HG03378 (cell line): ENCODE results near the gene C15orf39.

Experiments used
- ATAC-seq: cut with Tn5 transposase; IDR thresholded peaks from one replicate; pipeline ENCODE4 v1.9.1; 2021; ENCODE audit warnings: mild to moderate bottlenecking, moderate library complexity; ENCODE audit not compliant: unreplicated experiment

The C15orf39 gene

DNA sequence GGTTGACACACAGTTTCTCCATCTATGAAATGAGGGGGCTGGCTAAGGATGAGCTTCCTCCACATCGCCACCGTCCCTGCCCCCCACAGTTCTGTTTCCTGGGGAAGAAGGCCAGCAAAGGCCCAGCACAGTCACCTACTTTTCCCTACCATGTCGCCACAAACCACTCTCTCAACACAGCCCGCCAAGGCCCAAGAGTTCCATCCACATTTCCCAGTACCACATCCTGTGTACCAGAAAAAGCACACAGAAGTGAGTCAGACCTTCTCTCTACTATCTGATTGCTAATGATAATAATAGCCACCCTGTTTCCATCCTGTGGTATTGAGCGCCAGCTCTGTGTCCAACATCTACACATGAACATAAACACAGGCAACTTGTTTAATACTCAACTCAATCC, 30.3 kb upstream of the C15orf39 start:
- no peak for ATAC-seq

DNA sequence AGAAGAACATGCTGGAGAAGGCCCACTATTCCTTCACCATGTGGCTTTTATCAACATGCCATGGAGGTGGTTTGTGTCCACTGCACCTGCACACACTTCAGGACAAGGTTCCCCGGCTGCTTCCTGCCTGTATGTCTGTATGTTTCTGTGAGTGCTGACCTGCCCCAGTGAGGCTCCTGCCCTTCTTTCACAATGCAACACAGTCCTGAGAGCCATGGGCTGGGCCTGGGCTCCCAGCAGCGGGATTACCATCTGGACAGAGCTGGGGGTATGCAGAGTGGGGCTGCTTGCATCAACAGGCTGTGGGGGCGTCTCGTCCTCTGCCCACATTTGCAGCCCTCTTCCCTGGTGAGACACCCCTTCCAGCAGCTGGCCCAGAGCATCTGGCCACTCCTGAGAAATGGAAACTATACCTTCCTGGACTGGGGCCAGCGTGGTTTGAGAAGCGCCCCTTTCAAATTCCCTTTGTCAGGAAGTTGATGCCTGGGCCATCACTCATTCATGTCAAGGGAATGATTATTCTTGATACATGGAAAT, 29.3 kb upstream of the C15orf39 start:
- no peak for ATAC-seq

DNA sequence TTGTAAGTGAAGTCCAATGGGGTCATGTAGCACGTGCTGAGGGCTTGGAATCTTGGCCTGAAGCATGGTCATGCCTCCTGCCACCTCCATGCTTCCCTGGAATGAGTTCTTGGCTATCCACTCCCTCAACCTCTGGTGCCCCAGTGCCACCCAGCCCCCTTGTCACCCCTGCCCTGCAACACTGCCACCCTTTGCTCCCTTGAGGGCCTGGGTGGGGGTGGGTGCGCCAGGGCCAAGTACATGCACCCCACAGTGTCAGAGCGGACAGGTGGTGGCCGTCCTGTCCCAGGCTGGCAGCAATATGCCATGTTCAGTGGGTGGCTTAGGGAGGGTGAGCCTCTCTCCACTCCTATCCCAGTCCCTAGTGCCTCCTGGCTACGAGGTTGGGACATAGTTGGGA, 27.6 kb upstream of the C15orf39 start:
- no peak for ATAC-seq

DNA sequence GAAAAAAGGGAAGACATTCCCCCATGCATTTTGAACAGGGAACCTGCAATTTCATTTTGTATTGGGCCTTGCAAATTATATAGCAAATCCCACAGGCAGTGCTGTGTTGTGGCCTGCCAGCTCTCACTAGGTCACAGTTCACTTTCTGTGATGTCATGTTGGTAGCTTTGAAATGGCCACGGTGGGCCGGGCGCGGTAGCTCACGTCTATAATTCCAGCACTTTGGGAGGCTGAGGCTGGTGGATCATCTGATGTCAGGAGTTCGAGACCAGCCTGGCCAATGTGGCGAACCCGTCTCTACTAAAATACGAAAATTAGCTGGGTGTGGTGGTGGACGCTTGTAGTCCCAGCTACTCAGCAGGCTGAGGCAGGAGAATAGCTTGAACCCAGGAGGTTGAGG, 27.0 kb upstream of the C15orf39 start:
- no peak for ATAC-seq

DNA sequence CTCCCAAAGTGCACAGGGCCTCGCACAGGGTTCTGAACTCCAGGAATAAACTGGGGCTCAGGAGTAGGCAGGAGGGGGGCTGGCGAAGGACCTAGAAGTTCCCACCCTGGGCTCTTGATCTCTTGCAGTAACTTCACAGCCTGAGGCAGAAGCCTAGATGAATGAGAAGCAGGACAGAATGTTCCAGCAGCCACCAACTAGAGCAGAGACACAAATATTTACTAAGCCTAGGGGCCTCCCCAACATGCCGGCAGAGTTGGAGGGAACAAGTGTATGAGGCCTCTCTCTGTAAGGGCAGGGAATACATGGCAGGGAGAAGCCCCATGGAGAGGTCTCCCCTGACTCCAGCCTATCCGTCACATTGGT, 25.3 kb upstream of the C15orf39 start:
- ATAC-seq = no peak

DNA sequence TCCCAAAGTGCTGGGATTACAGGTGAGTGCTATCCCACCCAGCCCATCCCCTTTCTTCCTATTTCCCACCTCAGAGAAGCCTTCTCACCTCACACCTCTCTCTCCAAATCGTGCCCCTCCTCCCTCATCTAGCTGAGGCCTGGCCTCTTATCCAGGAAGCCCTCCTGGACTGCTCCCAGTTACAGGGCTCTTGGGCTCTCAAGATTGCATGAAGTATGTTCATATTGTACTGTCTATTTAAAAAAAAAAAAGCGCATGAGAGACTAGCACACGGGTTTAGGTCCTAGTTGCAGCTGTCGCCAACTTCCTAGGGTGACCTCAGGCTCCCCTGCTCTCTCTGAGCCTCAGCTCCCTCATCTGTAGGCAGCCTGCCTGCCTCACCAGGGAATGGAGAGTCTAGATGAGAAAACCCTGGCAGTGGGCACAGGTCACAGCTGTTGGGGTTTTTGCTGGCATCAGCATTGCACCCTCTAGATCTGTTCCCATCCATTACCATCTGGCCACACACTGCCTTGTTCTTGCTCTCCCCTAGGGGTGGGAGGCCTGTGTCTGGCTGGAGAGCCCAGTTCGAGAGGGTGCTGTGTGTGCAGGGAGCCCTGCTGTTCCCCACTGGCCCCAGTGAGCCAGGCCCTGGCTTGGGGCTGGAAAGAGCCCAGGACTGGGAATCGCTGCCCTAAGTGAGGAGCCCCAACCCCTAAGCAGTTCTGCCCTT, 24.2 kb upstream of the C15orf39 start:
- no peak for ATAC-seq

DNA sequence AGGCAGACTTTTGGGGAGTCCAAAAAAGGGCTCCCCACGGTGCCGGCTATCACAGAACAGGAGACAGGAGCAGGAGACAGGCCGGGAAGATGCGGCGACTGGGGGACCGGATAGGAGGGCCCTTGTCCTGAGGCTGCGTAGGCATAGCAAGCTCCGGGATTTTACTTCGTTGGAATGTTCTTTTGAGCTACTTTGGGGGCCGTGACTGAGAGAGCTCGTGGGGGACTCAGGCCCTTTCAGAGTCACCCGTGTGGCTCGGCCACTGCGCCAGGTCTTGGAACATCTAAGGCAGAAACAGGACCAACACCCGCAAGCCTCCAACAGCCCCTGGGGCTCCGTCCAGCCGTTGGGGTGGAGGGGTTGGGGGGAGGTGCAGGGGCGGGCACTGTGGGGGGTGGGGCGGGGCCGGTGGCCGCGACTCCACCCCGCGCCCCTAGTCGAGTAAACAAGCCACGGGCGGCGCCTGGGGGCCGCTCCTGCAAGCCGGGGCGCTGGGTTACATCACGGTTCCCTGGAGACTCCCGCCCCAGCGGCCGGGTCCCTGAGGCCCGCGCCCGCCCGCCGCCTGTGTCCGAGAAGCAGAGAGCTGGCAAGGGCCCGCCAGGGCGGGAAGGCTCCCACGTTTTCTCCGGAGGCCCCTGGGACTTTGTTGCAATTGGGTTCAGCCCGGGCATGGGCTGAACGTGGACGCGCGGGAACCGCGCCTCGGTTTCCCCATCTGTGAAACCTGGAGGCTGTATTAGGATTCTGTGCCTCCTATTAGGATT, 23.3 kb upstream of the C15orf39 start:
- no peak for ATAC-seq

DNA sequence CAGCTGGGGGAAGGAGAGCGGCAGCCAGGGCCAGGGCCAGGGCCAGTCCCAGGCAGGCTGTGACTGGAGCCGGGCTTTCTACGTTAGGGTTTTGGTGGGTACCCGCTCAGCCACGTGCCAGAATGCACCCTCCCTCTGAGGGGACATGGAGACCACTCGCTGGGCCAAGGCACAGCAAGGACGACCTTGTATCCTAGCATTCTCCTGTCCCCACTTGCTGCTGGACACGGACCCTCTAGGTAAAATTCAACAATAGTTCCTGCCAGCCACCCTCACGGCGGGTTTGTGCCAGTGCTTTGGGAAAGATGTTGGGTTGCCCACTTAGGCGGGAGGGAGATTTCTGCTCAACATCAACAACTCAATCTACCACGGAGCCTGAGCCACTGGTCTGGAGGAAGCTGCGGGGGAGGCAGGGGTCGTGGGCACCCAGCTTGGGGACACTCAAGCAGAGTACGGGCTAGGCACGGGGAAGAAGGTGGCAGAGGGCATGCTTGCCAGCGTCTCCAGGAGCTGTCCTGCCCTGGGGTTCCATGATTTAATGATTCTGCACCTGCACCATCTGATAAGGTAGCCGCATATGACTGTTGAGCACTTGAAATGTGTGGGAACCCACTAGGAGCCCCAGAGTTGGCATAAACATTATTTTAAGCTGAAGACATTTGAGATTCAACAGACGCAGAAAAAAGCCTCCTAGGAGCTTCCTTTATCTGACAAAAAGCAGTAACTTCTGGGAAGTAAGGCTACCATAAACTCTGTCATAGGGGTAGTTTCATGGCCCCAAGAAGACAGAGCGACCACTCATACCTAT, 22.5 kb upstream of the C15orf39 start:
- no peak for ATAC-seq

DNA sequence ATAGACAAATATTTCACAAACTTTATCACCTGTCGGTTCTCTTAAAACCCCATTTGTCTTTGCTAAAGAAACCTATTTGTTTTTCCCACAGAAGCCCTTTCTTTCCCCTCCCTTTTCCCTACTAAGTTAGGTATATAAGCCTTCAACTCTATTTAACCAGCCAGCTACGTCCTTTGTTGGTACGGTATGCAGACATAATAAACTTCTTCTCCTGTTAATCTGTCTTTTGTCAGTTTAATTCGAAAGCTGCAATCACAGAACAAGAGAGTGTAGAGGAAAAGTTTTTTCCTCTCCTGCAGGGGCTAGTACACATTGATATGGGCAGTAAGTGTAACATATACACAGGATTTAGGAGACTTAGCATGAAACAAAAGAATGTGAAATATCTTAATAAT, 21.9 kb upstream of the C15orf39 start:
- no peak for ATAC-seq

DNA sequence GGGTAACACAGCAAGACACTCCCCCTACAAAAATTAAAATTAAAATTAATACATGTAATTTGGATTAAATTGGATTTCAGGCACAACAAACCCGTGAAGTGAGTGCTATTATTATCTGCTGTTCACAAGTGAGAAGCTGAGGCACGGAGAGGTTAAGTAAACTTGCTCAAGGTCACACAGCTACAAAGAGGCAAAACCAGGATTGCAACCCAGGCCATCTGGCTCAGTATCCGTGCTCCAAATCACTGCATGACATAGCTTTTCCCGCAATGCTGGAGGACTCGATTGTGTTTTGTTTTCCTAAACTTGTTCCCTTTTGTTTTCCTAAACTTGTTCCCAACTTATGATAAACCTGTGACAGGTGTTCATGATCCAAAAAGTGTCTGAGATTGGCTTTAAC, 19.9 kb upstream of the C15orf39 start:
- ATAC-seq = no peak

DNA sequence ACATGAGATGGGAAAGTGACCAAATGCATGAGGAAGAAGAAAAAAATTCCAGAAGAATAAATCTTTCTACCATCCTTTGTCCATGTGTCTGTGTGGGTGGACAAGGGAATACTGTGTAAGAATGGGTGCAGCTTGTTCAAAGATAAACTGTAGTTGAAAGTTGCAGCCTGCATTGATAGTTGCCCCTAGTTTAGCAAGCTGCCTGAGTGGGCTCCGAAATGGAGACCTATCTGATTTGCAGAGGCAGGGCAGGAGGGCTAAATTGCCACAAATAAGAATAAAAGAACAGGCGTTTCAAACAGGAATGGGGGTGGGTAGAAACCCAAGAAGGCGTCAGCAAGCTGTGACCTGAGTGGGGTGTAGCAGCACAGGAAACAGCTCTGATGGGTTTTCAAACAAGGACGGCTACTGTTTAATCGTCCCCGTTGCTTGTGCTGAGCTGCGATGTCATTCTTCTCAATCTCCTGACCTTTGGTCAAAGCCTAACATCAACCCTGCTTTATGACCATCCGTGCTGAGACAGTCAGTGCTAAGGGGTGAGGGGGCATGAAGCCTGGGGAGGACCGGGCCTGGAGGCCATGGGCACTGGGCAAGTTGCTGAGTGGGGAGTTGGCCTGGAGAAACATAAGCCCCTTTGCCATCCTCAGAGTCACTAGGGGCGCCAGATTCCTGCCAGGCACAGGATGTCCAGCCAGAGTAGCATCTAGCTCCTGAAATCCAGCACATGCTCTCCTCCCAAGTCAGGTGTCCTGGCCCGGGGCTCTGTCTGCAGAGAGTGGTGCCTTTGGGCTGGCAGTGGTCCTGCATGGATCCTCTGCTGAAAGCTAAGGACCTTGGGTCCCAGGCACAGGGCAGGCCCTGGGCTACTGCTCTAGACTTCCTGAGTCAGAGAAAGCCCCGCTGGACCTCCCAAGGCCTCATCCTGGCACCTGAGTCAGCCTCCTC, 19.2 kb upstream of the C15orf39 start:
- ATAC-seq = no peak

DNA sequence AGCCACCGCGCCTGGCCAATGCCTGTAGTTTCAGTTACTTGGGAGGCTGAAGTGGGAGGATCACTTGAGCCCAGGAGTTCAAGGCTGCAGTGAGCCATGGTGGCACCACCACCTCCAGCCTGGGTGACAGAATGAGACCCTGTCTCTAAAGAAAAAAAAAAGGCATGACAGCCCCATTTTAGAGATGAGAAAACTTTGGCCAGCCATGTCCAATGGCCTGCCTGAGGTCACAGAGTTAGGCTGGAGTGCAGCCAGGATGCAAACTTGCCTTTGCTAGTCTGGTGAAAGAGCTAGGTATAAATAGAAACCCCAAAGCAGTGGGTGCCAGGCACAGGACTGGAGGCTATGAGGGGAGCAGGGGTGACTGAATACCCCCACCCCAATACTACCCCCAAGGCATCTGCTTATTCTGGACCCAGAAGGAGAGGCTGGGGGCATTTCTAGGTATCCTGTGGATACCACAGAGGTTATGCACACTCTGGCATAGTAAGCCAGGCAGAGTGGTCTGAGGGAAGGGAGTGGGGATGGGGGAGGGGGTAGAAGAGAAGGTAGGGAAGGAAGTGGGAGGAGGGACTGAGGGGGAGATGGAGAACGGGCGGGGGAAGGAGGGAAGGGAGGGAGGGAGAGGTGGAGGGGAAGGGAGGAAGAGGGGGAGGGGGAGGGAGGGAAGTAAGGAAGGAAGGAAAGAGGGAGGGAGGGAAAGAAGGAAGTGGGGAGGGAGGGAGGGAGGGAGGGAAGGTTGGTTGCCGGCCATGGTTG, 16.2 kb upstream of the C15orf39 start:
- no peak for ATAC-seq

DNA sequence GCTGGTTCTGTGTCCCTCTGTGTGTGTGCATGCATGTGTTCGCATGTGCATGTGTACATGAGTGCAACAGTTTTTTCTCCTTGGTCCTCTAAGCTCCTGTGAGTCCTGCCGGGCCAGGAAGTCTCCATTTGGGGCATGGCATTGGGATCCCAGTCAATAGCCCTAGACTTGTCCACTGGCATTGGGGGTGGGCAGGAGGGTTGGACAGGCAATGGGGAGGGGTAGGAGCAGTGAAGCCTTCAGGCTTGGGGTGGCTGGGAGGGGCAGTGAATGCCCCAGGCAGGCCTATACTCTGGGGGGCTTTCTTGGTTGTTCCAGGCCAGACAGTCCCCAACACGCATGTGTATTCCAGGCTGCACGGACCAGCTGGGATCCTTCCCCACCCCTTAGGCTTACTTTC, 15.6 kb upstream of the C15orf39 start:
- ATAC-seq = no peak

DNA sequence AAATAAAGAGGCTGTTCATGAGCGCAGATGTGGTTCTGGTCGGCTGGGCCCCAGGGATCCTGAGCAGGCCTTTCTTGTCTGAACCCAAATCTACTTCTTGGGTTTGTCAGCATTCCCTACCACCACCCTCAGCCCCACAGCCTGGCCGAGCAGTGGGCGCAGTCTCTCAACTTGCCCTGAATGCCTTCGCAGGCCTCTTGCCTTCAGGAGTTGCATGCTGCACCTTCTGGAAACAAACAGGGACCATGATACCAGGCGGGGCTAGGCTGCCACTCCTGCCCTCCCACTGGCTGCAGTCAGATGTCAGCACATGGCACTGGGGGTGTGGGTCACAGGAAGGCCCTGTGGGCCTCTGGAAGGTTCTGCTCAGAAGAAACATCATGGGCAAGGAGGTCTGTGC, 13.2 kb upstream of the C15orf39 start:
- ATAC-seq = no peak

DNA sequence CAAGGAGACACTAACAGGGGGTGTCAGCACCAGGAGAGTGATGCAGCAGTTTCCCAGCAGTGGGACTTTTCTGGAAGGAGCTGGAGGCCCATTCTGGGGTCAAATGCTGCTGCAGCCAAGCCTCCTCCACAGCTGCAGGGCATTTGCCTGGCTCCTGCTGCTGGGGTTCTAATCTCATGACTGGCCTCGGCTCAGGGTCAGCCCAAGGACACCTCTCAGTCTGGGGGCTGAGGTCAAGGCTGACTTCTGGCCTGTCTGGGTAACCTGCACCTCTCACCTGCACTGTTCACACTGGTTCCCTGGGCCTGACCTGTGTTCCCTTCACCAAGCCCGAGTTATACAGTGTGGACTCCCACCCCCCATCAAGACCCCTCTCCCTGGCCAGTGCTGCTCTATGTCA, 10.4 kb upstream of the C15orf39 start:
- ATAC-seq = no peak

DNA sequence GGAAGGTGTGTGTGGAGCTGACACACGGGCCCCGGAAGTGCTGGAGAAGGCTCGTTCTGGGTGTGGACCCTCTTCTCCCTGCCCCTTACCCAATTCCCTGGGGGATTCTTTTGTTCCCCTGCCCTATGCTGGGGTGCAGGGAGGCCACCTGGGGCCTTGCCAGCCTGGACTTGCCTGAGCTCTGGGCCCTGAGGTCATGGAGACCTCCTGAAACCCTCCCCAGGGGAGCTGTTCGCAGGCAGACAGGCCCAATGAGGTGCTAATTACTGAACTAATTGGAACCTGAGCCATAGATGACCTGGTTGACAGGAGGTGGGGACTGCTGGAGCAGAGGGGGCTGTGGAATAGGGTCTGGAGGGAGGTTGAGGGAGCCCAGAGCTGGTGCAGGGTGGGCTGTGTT, 9.4 kb upstream of the C15orf39 start:
- no peak for ATAC-seq

DNA sequence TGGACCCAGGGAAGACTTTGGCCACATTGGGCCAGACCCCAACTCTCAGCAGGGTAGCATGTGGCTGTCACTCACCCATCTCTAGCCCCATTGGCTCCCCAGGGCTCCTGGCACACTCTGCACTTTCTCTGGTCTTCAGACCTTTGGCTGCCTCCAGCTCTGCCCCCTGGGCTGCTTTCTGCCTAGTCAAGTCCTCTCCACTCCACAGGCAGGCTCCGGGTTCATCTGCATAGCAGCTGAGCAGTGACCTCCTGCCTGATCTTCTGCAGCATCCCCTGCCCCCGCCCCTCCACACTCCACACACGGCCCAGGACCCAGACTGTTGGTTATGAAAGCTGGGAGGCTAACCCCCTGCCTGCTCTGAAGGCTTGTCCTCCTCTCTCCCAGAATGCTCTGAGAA, 8.4 kb upstream of the C15orf39 start:
- ATAC-seq = no peak

DNA sequence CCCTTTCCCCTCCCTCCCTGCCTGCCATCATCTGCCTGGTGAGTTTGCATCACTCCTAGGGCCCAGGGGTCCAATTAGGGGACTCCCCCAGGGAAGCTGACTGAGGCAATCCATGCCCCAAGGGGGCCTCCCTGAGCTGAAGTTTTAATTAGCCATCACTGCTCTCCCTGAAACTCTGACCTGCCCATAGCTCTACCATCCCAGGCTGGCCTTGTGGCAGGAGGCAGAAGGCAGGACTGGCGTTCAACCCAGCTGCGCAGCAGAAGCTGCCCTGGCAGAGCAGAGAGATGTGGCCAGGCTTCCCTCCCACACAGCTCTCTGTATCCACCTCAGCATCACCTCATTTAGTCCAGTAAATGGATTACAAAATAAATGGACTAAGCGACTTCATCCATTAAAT, 7.7 kb upstream of the C15orf39 start:
- no peak for ATAC-seq

DNA sequence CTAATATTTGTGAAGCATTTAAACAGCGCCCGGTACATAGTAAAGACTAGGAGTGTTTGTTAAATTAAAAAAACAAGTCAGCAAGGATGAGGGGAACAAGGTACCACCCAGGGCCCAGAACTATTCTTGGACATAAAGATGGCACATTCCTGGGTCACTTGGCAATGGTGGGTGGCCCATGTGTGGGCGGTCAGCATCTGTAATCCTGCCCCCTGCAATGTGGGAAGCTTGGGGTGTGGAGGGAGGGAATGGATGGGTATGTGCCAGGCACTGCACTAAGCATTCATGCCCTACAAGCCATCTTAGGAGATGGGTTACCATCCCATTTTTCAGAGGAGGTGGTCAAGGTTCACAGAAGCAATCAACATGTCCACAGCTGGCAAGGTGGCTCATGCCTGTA, 7.3 kb upstream of the C15orf39 start:
- no peak for ATAC-seq
